Measurements from ENCODE around the gene RETREG1.

The RETREG1 gene

GRCh38 chr5:16603295-16603694, 13.5 kb downstream of the RETREG1 start:
- in situ Hi-C loops (cut with MboI; ENCODE audit: low pct_unique_long_range_greater_than_20kb, low sequenced_read_pairs, unreplicated experiment), result no loop called here
- DNase-seq (ENCODE audit: low spot score), result no peak
- TF ChIP-seq, protein P1, sequence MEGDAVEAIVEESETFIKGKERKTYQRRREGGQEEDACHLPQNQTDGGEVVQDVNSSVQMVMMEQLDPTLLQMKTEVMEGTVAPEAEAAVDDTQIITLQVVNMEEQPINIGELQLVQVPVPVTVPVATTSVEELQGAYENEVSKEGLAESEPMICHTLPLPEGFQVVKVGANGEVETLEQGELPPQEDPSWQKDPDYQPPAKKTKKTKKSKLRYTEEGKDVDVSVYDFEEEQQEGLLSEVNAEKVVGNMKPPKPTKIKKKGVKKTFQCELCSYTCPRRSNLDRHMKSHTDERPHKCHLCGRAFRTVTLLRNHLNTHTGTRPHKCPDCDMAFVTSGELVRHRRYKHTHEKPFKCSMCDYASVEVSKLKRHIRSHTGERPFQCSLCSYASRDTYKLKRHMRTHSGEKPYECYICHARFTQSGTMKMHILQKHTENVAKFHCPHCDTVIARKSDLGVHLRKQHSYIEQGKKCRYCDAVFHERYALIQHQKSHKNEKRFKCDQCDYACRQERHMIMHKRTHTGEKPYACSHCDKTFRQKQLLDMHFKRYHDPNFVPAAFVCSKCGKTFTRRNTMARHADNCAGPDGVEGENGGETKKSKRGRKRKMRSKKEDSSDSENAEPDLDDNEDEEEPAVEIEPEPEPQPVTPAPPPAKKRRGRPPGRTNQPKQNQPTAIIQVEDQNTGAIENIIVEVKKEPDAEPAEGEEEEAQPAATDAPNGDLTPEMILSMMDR (IDR thresholded peaks at IDR 0.05; ENCODE audit: extremely low read depth, insufficient read depth, missing control alignments), result no peak

DNA sequence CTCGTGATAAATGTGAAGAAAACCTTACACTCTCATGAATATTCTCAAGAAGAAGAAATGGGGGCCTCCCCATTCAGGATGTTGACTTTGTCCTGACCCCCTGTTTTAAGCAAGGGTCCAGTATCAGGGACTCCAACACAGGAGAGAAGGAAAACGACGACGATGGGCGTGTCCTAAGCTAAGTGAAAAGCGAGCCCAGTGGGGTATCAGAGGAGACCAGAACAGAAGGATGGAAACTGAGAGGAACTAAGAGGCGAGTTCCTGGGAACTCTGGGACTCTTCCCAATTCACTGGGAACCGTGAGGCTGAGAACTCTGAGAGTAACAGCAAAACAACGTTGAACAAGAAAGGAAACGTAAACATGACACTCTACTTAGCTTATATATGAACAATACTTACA, 14.6 kb downstream of the RETREG1 start:
- DNase-seq (ENCODE audit: low spot score), result no peak
- in situ Hi-C loops (cut with MboI; ENCODE audit: low pct_unique_long_range_greater_than_20kb, low sequenced_read_pairs, unreplicated experiment), result no loop called here
- TF ChIP-seq, protein P1 (IDR thresholded peaks at IDR 0.05; ENCODE audit: extremely low read depth, insufficient read depth, missing control alignments), result no peak

- DNase-seq (ENCODE audit: low spot score), result no peak
- TF ChIP-seq, protein P1 (IDR thresholded peaks at IDR 0.05; ENCODE audit: extremely low read depth, insufficient read depth, missing control alignments), result no peak
- in situ Hi-C loops (cut with MboI; ENCODE audit: low pct_unique_long_range_greater_than_20kb, low sequenced_read_pairs, unreplicated experiment), result no loop called here
Observed at GRCh38 chr5:16600946-16601345, 15.9 kb downstream of the RETREG1 start.

- DNase-seq (ENCODE audit: low spot score), result no peak
- TF ChIP-seq, protein P1 (IDR thresholded peaks at IDR 0.05; ENCODE audit: extremely low read depth, insufficient read depth, missing control alignments), result no peak
- in situ Hi-C loops (cut with MboI; ENCODE audit: low pct_unique_long_range_greater_than_20kb, low sequenced_read_pairs, unreplicated experiment), result no loop called here
Observed at GRCh38 chr5:16600397-16600796, 16.4 kb downstream of the RETREG1 start.

- TF ChIP-seq, protein P1 (IDR thresholded peaks at IDR 0.05; ENCODE audit: extremely low read depth, insufficient read depth, missing control alignments), result no peak
- in situ Hi-C loops (cut with MboI; ENCODE audit: low pct_unique_long_range_greater_than_20kb, low sequenced_read_pairs, unreplicated experiment), result no loop called here
- no peak for DNase-seq (ENCODE audit: low spot score)
Observed at GRCh38 chr5:16597946-16598694, 18.7 kb downstream of the RETREG1 start.

- in situ Hi-C loops (cut with MboI; ENCODE audit: low pct_unique_long_range_greater_than_20kb, low sequenced_read_pairs, unreplicated experiment), result no loop called here
- TF ChIP-seq, protein P1 (IDR thresholded peaks at IDR 0.05; ENCODE audit: extremely low read depth, insufficient read depth, missing control alignments), result no peak
Observed at GRCh38 chr5:16596581-16596940, 20.2 kb downstream of the RETREG1 start.

More at GRCh38 chr5:16596581-16596940, 20.2 kb downstream of the RETREG1 start:
- no peak for DNase-seq (ENCODE audit: low spot score)
